ENCODE results near the gene CPXM2.

CPXM2 gene

DNA sequence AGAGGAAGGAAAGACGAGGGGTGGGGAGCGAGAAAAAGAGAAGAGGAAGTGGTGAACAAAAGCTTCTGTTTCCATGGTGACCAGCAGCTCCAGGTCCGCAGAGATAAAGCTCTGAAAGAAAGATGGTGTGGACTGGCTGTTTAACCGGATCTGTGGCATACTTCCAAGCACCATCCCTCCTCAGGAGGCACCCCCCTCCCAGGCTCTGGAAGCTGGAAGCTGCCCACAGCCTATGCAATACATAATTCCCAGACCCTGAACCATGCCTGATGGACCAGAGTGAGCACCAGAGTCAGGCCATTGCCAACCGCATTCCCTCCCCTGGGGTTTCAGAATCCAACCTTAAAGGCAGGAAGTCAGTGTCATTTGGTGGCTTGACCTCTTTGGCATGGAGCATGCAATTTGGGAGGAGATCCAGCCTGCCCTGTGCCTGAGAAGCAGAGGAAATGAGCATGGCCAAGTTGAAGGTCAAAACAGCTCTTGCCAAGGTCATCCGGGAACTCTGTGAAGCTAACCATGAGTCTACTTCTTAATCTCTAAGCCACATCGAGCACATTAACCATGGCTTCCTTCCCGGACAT, 22.2 kb upstream of the CPXM2 start:
- TF ChIP-seq, protein P1, sequence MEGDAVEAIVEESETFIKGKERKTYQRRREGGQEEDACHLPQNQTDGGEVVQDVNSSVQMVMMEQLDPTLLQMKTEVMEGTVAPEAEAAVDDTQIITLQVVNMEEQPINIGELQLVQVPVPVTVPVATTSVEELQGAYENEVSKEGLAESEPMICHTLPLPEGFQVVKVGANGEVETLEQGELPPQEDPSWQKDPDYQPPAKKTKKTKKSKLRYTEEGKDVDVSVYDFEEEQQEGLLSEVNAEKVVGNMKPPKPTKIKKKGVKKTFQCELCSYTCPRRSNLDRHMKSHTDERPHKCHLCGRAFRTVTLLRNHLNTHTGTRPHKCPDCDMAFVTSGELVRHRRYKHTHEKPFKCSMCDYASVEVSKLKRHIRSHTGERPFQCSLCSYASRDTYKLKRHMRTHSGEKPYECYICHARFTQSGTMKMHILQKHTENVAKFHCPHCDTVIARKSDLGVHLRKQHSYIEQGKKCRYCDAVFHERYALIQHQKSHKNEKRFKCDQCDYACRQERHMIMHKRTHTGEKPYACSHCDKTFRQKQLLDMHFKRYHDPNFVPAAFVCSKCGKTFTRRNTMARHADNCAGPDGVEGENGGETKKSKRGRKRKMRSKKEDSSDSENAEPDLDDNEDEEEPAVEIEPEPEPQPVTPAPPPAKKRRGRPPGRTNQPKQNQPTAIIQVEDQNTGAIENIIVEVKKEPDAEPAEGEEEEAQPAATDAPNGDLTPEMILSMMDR (IDR thresholded peaks at IDR 0.05; ENCODE audit: extremely low read depth, insufficient read depth, missing control alignments), result no peak
- DNase-seq (ENCODE audit: low spot score), result no peak
- in situ Hi-C loops (cut with MboI; ENCODE audit: low pct_unique_long_range_greater_than_20kb, low sequenced_read_pairs, unreplicated experiment), result no loop called here

DNA sequence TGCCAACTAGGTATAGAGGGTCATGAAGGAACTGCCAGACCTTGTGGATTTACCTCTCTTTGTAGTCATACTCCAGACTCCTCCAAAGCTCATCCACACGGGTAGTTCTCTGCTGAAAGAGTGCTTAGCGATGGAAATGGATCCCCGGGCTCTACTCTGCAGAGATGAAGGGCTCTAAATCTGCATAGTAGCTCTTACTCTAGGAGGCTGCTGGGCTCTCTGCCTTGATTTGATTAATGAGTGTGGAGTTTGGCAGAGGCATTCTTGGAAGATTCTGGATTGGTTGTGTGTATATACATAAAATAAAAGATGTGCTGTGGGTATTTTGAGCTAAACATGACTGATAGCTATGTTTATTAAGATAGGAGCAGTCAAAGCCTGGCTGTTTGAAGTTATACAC, 21.3 kb upstream of the CPXM2 start:
- TF ChIP-seq, protein P1 (IDR thresholded peaks at IDR 0.05; ENCODE audit: extremely low read depth, insufficient read depth, missing control alignments), result no peak
- in situ Hi-C loops (cut with MboI; ENCODE audit: low pct_unique_long_range_greater_than_20kb, low sequenced_read_pairs, unreplicated experiment), result no loop called here
- DNase-seq (ENCODE audit: low spot score), result no peak

DNA sequence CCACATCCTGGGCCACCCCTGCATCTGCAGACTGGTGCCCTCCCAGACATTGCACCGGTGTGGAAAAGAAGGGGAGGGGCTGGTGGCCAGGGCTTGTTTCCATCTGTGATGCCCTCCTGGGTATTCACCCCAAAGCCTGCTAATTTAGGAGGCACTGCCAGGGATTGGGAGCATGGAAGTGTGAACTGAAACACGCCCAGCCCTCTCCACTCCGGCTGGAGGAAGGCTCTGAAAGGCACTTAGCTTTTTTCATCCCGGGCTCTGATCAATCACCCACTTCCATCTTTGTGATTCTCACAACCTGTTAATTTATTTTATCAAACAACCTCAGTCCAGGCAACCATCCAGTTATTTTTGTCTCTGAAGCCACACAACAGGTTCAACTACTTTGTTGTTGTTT, 20.9 kb upstream of the CPXM2 start:
- in situ Hi-C loops (cut with MboI; ENCODE audit: low pct_unique_long_range_greater_than_20kb, low sequenced_read_pairs, unreplicated experiment), result no loop called here
- DNase-seq (ENCODE audit: low spot score), result no peak
- TF ChIP-seq, protein P1 (IDR thresholded peaks at IDR 0.05; ENCODE audit: extremely low read depth, insufficient read depth, missing control alignments), result no peak

DNA sequence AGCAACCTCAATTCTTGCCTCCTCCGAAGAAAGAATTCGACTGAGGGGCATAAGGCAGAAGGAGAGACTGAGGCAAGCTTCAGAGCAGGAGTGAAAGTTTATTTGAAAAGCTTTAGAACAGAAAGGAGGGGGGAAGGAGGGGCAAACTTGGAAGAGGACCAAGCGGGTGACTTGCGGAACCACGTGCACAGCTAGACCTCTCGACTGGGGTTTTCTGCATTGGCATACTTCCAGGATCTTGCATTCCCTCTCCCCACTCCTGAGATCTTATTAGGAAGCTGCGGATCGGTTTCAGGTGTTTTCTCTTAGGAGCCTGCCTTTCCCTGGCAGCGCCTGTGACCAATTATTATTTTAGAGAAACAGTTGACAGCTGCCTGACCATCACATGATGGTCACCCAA, 20.3 kb upstream of the CPXM2 start:
- DNase-seq (ENCODE audit: low spot score), result no peak
- TF ChIP-seq, protein P1 (IDR thresholded peaks at IDR 0.05; ENCODE audit: extremely low read depth, insufficient read depth, missing control alignments), result no peak
- in situ Hi-C loops (cut with MboI; ENCODE audit: low pct_unique_long_range_greater_than_20kb, low sequenced_read_pairs, unreplicated experiment), result no loop called here

DNA sequence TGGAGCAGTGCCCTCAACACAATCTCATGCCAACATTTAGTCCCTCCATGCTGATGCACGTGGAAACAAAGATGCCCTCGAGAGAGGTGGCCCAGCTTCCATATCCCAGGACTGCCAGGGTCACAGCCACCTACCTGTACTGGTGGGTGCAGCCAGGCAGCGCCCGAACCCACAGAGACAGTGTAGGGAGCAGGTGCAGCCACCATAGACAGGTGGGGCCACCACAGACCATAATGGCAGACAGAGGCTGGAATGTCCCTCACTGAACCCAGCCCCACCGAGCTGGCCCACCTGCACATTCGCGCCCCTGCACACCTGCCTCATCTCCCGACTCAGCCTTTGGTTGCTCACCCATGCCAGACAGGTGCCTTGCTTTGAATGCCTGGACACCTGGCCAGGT, 18.3 kb upstream of the CPXM2 start:
- in situ Hi-C loops (cut with MboI; ENCODE audit: low pct_unique_long_range_greater_than_20kb, low sequenced_read_pairs, unreplicated experiment), result no loop called here
- TF ChIP-seq, protein P1 (IDR thresholded peaks at IDR 0.05; ENCODE audit: extremely low read depth, insufficient read depth, missing control alignments), result no peak
- DNase-seq (ENCODE audit: low spot score), result no peak

DNA sequence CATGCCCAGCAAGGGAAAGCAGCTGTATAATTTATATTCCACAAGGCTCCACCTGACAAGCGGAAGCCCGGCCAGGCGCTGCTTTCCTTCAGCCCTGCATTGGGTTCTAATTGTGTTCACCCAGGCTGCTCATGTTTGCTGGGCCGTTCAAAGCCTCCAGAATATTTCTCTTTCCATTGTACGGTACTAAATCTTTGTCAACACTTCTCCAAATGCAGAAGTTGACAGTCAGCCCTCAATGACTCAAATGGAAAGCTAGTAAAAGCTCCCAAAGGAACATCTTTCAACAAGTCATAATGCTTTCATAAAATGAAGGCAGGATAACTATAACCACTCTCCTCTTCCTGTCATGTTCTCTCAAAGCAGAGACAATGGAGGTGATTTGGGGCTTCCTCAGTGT, 17.8 kb upstream of the CPXM2 start:
- in situ Hi-C loops (cut with MboI; ENCODE audit: low pct_unique_long_range_greater_than_20kb, low sequenced_read_pairs, unreplicated experiment), result no loop called here
- DNase-seq (ENCODE audit: low spot score), result no peak
- TF ChIP-seq, protein P1 (IDR thresholded peaks at IDR 0.05; ENCODE audit: extremely low read depth, insufficient read depth, missing control alignments), result no peak

DNA sequence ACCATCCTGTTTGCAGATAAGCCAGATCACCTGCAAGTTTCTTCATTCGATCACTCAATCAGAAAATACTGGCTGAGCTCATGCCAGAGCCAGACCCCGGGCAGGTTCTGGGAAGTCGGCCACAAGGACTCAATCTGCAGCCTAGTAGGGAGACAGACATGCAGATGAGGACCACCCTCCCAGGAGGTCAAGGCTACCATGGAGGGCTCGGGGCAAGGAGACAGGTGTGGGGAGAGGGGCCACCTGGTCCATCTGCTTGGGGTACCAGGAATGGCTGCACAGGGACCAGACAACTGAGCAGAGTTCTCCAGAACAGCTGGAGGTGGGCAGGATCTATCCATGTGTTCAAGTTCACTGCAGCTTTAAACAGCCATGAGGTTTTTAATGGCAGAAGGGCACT, 16.8 kb upstream of the CPXM2 start:
- DNase-seq (ENCODE audit: low spot score), result no peak
- TF ChIP-seq, protein P1 (IDR thresholded peaks at IDR 0.05; ENCODE audit: extremely low read depth, insufficient read depth, missing control alignments), result no peak
- in situ Hi-C loops (cut with MboI; ENCODE audit: low pct_unique_long_range_greater_than_20kb, low sequenced_read_pairs, unreplicated experiment), result no loop called here

Measured in GM13977 (cell line).